C4-2B (cell line): ENCODE results near the gene IGLON5.

Source experiments
- ZFX ChIP-seq: fragments of 450-650 bp; IDR thresholded peaks from 2 replicates; pipeline ENCODE4 v1.6.1; 2017
- TF ChIP-seq, protein P1 (sequence below): fragments of 450-650 bp; conservative IDR thresholded peaks from 2 replicates; pipeline ENCODE4 v1.5.1; 2017; ENCODE audit warnings: mild to moderate bottlenecking

DNA sequence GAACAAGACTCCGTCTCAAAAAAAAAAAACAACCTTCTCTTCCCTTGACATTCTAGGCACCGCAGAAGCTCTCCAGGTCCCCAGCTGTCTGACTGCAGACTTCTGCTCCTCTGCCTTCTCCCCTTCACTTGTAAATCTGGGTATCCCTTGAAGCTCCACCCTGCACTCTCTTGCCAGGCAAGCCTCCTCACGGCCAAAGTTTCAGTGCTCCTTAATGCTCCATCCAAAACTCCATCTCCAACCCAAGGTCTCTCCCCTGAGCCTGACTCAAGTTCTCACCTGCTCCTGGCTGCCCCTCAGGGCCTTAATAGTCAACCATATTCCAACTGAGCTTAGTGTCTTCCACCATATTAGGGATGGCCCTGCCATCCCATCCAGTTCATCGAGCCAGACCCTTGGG lies 58.8 kb downstream of the IGLON5 start:
- TF ChIP-seq, protein P1, sequence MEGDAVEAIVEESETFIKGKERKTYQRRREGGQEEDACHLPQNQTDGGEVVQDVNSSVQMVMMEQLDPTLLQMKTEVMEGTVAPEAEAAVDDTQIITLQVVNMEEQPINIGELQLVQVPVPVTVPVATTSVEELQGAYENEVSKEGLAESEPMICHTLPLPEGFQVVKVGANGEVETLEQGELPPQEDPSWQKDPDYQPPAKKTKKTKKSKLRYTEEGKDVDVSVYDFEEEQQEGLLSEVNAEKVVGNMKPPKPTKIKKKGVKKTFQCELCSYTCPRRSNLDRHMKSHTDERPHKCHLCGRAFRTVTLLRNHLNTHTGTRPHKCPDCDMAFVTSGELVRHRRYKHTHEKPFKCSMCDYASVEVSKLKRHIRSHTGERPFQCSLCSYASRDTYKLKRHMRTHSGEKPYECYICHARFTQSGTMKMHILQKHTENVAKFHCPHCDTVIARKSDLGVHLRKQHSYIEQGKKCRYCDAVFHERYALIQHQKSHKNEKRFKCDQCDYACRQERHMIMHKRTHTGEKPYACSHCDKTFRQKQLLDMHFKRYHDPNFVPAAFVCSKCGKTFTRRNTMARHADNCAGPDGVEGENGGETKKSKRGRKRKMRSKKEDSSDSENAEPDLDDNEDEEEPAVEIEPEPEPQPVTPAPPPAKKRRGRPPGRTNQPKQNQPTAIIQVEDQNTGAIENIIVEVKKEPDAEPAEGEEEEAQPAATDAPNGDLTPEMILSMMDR = no peak
- TF ChIP-seq ZFX = no peak
